ENCODE data around the gene MYO15A.

MYO15A gene

DNA sequence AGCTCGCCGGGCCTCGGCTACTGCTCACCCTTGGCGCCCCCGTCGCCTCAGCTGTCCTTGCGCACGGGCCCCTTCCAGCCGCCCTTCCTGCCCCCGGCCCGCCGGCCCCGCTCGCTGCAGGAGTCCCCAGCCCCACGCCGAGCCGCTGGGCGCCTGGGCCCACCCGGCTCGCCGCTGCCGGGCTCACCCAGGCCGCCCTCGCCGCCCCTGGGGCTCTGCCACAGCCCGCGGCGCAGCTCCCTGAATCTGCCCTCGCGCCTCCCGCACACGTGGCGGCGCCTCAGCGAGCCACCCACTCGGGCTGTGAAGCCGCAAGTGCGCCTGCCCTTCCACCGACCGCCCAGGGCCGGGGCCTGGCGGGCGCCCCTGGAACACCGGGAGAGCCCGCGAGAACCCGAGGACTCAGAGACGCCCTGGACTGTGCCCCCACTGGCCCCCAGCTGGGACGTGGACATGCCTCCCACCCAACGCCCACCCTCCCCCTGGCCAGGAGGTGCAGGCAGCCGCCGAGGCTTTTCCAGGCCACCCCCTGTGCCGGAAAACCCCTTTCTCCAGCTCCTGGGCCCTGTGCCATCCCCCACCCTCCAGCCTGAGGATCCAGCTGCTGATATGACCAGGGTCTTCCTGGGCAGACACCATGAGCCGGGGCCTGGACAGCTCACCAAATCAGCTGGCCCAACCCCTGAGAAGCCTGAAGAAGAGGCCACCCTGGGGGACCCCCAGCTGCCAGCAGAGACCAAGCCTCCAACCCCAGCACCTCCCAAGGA lies 12.8 kb downstream of the MYO15A start:
- TF ChIP-seq, protein P1, sequence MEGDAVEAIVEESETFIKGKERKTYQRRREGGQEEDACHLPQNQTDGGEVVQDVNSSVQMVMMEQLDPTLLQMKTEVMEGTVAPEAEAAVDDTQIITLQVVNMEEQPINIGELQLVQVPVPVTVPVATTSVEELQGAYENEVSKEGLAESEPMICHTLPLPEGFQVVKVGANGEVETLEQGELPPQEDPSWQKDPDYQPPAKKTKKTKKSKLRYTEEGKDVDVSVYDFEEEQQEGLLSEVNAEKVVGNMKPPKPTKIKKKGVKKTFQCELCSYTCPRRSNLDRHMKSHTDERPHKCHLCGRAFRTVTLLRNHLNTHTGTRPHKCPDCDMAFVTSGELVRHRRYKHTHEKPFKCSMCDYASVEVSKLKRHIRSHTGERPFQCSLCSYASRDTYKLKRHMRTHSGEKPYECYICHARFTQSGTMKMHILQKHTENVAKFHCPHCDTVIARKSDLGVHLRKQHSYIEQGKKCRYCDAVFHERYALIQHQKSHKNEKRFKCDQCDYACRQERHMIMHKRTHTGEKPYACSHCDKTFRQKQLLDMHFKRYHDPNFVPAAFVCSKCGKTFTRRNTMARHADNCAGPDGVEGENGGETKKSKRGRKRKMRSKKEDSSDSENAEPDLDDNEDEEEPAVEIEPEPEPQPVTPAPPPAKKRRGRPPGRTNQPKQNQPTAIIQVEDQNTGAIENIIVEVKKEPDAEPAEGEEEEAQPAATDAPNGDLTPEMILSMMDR (IDR thresholded peaks at IDR 0.05; ENCODE audit: borderline replicate concordance, control extremely low read depth, extremely low read depth, insufficient read depth, missing control alignments), result no peak
- no peak for DNase-seq (ENCODE audit: low spot score)
- in situ Hi-C loops (cut with MboI; ENCODE audit: low sequenced_read_pairs, unreplicated experiment), result no loop called here

DNA sequence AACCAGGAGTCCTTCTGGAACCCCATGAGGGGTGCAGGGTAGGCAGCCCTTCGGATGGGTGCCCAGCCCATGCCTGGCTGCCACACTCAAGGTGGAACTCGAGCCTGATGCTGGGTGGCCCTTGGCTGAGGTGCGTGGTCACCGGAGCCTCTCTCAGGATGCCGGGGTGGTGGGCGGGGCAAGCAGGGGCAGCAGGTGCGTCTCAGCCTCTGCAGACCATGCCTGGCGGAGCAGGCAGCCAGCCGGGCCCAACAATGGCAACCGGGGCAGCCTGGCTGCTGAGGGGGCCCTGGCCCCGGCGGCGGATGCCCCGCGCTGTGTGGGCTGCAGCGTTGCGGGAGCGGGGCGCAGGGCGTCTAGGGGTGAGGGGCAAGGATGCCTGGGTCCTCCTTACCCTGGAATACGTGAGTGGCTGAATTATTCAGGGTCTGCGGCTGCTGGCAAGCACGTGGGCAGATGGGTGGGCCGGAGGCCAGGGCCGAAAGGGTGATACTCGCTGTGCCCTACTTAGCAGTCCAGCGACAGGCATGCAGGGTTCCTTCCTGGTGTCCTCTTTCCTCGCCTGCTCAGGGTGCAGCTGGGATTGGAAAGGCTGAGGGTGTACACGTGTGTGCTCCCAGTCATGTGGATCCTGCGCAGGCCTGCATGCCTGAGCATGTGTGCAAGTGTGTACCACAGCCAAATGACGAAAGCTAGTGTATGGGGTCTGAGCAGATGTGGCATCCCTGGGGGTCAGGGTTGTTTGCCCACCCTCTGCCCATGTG lies 14.6 kb downstream of the MYO15A start:
- TF ChIP-seq, protein P1 (IDR thresholded peaks at IDR 0.05; ENCODE audit: borderline replicate concordance, control extremely low read depth, extremely low read depth, insufficient read depth, missing control alignments), result no peak
- no peak for DNase-seq (ENCODE audit: low spot score)
- in situ Hi-C loops (cut with MboI; ENCODE audit: low sequenced_read_pairs, unreplicated experiment), result no loop called here

DNA sequence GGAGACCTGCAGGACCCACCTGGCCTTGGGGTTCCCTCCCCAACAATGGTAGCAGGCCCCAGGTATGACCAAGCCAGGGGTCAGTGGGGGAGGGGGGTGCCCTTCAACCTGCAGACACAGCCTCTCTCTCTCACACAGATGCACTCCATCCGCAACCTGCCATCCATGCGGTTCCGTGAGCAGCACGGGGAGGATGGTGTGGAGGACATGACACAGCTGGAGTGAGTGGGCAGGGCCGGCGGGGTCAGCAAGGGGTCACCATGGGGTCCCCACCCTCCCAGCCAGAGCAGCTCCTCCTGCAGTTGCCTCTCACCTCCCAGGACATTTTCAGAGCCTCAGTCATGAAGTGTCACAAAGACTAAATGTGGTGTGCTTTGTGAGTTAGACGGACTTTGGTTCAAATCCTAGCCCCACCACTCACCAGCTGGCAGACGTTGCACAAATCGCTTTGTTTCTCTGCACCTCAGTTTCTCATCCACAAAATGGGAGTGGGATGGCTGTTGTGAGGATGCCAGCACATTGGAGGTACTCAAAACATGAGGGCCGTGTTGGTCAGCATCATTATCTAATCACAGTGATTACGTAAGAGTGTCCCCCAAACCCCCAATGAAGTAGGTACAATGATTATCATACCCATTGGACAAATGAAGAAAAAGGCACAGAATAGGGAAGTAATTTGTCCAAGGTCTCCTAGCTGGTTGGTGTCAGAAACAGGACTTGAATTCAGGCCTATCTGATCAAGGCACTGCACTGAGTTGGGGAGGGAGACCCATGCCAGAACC lies 16.0 kb downstream of the MYO15A start:
- in situ Hi-C loops (cut with MboI; ENCODE audit: low sequenced_read_pairs, unreplicated experiment), result no loop called here
- TF ChIP-seq, protein P1 (IDR thresholded peaks at IDR 0.05; ENCODE audit: borderline replicate concordance, control extremely low read depth, extremely low read depth, insufficient read depth, missing control alignments), result no peak

DNA sequence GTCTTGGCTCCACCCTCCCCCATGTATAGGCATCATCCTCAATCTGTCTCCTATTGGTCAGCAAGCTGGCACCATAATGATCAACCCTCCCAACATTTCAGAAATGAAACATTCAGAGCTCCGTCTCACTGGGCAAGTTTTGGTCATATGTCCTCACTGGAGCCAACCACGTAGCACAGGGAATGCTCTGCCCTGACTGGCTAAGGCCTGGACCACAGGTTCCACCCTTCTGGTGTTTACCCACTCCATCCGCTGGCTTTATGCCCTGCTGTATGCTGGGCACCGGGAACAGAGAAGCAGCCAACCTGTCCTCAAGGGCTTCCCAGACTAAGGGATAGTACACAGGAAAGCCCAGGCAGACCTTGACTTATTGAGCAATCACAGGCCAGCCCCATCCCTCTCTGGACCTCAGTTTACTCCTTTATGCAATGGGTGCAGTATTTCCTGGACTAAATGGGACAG lies 20.5 kb downstream of the MYO15A start:
- TF ChIP-seq, protein P1 (IDR thresholded peaks at IDR 0.05; ENCODE audit: borderline replicate concordance, control extremely low read depth, extremely low read depth, insufficient read depth, missing control alignments), result no peak
- DNase-seq (ENCODE audit: low spot score), result no peak
- in situ Hi-C loops (cut with MboI; ENCODE audit: low sequenced_read_pairs, unreplicated experiment), result no loop called here

More for the DNA sequence above, 16.0 kb downstream of the MYO15A start:
- no peak for DNase-seq (ENCODE audit: low spot score)

DNA sequence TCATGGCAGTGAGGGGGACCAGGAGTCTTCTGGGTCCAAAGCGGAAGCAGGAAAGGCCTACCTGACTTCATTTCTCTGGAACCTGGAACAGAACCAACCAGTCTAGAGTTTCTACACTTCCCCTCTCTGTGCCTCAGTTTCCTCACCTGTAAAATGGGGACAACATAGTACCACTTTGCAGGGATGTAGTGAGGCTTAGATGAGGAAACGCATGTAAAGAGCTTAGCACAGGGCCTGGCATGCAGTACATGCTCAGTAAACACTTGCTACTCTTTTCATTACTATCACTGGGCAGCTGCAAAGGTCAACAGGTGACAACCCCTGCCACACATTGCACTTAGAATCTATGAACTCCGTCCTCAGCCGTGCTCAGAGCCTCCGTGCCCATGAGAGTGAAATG lies 24.2 kb downstream of the MYO15A start:
- TF ChIP-seq, protein P1 (IDR thresholded peaks at IDR 0.05; ENCODE audit: borderline replicate concordance, control extremely low read depth, extremely low read depth, insufficient read depth, missing control alignments), result no peak
- DNase-seq (ENCODE audit: low spot score), result no peak
- in situ Hi-C loops (cut with MboI; ENCODE audit: low sequenced_read_pairs, unreplicated experiment), result no loop called here

DNA sequence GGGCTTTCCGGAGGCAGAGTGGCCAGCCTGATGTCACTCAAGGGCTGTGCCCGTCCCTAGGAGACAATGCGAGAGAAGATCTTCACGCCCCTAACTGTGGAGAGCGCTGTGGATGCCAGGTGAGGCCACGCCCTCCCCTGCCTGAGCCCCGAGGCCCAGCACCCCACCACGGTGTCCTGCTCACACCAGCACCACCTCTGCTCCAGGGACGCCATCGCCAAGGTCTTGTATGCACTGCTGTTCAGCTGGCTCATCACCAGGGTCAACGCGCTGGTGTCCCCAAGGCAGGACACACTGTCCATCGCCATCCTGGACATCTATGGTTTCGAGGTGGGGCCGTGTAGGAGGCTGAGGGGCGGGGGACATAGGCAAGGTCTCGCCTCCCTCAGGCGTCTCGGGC lies 27.8 kb downstream of the MYO15A start:
- TF ChIP-seq, protein P1 (IDR thresholded peaks at IDR 0.05; ENCODE audit: borderline replicate concordance, control extremely low read depth, extremely low read depth, insufficient read depth, missing control alignments), result no peak
- no peak for DNase-seq (ENCODE audit: low spot score)
- in situ Hi-C loops (cut with MboI; ENCODE audit: low sequenced_read_pairs, unreplicated experiment), result no loop called here
